Thyroid gland (tissue), 4 donors: ENCODE measurements around the gene C21orf91. TPM values are rescaled to one million over a fixed set of nuclear protein-coding genes. Genes with fewer than 3 reads are reported as not detected.

Source experiments
- DNase-seq, 2 donors: peaks; one replicate each; pipeline ENCODE4 v3.0.0-alpha.2; 2019
- H3K27ac ChIP-seq, 3 donors: fragments of 200-600 bp; sonication (generic); 1 replicate in 2 of 3; 2 replicates in 1 of 3; pipeline ENCODE4 v1.5.1; 2016 to 2019; ENCODE audit warnings: mild to moderate bottlenecking in 1 of 3, moderate library complexity in 1 of 3
- H3K27me3 ChIP-seq: fragments of 200-600 bp; sonication (generic); one replicate; pipeline ENCODE4 v1.5.1; 2019
- H3K36me3 ChIP-seq, 2 donors: fragments of 200-600 bp; sonication (generic); one replicate each; pipeline ENCODE4 v1.5.1; 2016 to 2019
- H3K4me1 ChIP-seq, 2 donors: fragments of 200-600 bp; sonication (generic); one replicate each; pipeline ENCODE4 v1.5.1; 2017 to 2019
- H3K4me3 ChIP-seq, 3 donors: fragments of 200-600 bp; sonication (generic); replicated peaks in 1 of 3; 1 replicate in 2 of 3; 2 replicates in 1 of 3; pipeline ENCODE4 v1.5.1; 2016; ENCODE audit warnings: mild to moderate bottlenecking in 1 of 3
- H3K9me3 ChIP-seq: fragments of 200-600 bp; sonication (generic); one replicate; pipeline ENCODE4 v1.5.1; 2017
- CTCF ChIP-seq, 6 experiments: fragments of 200-600 bp in 3 of 6; fragments of 450-650 bp in 3 of 6; sonication (generic) in 3 of 6; IDR thresholded peaks; one replicate each; pipeline ENCODE4 v1.5.1; 2016 to 2019; ENCODE audit warnings: antibody characterized with exemption in 6 of 6, mild to moderate bottlenecking in 2 of 6, inconsistent platforms in 1 of 6, moderate library complexity in 1 of 6
- POLR2A ChIP-seq, 2 donors: fragments of 450-650 bp; IDR thresholded peaks; one replicate each; pipeline ENCODE4 v1.6.1; 2017; ENCODE audit warnings: antibody characterized with exemption in 2 of 2, mild to moderate bottlenecking in 2 of 2, moderate library complexity in 1 of 2
- WGBS, 2 donors: methylation state at CpG; one replicate each; pipeline ENCODE4 v1.1.5; 2017; 5-methylcytosine and 5-hydroxymethylcytosine counted together
- intact Hi-C: fragments of 100-400 bp; cut with DNase I; formaldehyde crosslinking; loops from one replicate; pipeline ENCODE4 v1.15.1; 2023
- total RNA-seq, 4 donors: library from RNA; depleted of rRNA; stranded (reverse); fragments of >200 nt; gene quantifications; one replicate each; pipeline ENCODE4 v1.2.3, GENCODE V29; 2016

The C21orf91 gene
- total RNA-seq, 4 donors from 2014 or later = 8.6 to 19.6 (median 11.9) TPM

GRCh38 chr21:17786071-17786850 lies 32.9 kb downstream of the C21orf91 start:
- Histone ChIP-seq H3K4me1 (no peaks in the 10 kb centered on the region), H3K36me3 (peaks cover 4 to 14% of the 10 kb centered on the region in 2 donors), H3K27me3 (no peaks in the 10 kb centered on the region), H3K9me3 (no peaks in the 10 kb centered on the region), H3K27ac (no peak overlapping the region), H3K4me3 (no peak overlapping the region)
- intact Hi-C loops = no loop called here
- 88 to 89% methylated on average over 8 of the region's 8 CpGs for WGBS, 2 donors
- DNase-seq = no peak
- TF ChIP-seq CTCF (IDR thresholded peaks at IDR 0.05) (no peak), POLR2A (IDR thresholded peaks at IDR 0.05) (no peak)

- Histone ChIP-seq H3K27me3 (no peaks in the 10 kb centered on the region), H3K36me3 (peaks cover 4 to 14% of the 10 kb centered on the region in 2 donors), H3K4me3 (no peak overlapping the region), H3K27ac (no peak overlapping the region), H3K4me1 (no peaks in the 10 kb centered on the region), H3K9me3 (no peaks in the 10 kb centered on the region)
- TF ChIP-seq CTCF (IDR thresholded peaks at IDR 0.05) = no peak
- no peak for TF ChIP-seq POLR2A (IDR thresholded peaks at IDR 0.05)
- intact Hi-C loops = no loop called here
- WGBS, 2 donors = 98 to 100% methylated on average over 2 of the region's 2 CpGs
- DNase-seq = no peak
Measured at GRCh38 chr21:17785403-17785788, 33.8 kb downstream of the C21orf91 start.

GRCh38 chr21:17784604-17785402 lies 34.4 kb downstream of the C21orf91 start:
- H3K9me3 ChIP-seq = no peaks in the 10 kb centered on the region
- intact Hi-C loops = no loop called here
- TF ChIP-seq CTCF (IDR thresholded peaks at IDR 0.05) = no peak
- no peak for TF ChIP-seq POLR2A (IDR thresholded peaks at IDR 0.05)
- H3K4me1 ChIP-seq = no peaks in the 10 kb centered on the region
- no peaks in the 10 kb centered on the region for H3K27me3 ChIP-seq
- no peak overlapping the region for H3K4me3 ChIP-seq
- no peak for DNase-seq
- H3K36me3 ChIP-seq = peaks cover 4 to 14% of the 10 kb centered on the region in 2 donors
- H3K27ac ChIP-seq = no peak overlapping the region
- 76 to 83% methylated on average over 6 of the region's 6 CpGs for WGBS, 2 donors

- no peak for DNase-seq
- Histone ChIP-seq H3K36me3 (peaks cover 4 to 14% of the 10 kb centered on the region in 2 donors), H3K27me3 (no peaks in the 10 kb centered on the region), H3K9me3 (no peaks in the 10 kb centered on the region), H3K27ac (no peak overlapping the region), H3K4me1 (no peaks in the 10 kb centered on the region), H3K4me3 (no peak overlapping the region)
- intact Hi-C loops = no loop called here
- 73 to 74% methylated on average over 5 of the region's 5 CpGs for WGBS, 2 donors
- no peak for TF ChIP-seq POLR2A (IDR thresholded peaks at IDR 0.05)
- no peak for TF ChIP-seq CTCF (IDR thresholded peaks at IDR 0.05)
Measured at GRCh38 chr21:17784180-17784598, 35.0 kb downstream of the C21orf91 start.
